HG03025 (cell line): ENCODE results near the gene ACYP1.
"Not testable (repeated sequence)": the region's sequence is repeated elsewhere in the genome, so short reads cannot be mapped to it uniquely, and the experiment has no call there.

Source experiments
- ATAC-seq: cut with Tn5 transposase; IDR thresholded peaks from one replicate; pipeline ENCODE4 v1.9.1; 2021; ENCODE audit warnings: mild to moderate bottlenecking, moderate library complexity; ENCODE audit not compliant: unreplicated experiment, low FRiP score

Gene ACYP1

GRCh38 chr14:75069121-75069810 is 5.4 kb upstream of the ACYP1 start, which contains the start of gene ZC2HC1C:
TSS of gene ZC2HC1C (plus strand) at chr14:75069641. CDS start at chr14:75070574, 933 bp downstream.
- ATAC-seq: peak; percentile 49

DNA sequence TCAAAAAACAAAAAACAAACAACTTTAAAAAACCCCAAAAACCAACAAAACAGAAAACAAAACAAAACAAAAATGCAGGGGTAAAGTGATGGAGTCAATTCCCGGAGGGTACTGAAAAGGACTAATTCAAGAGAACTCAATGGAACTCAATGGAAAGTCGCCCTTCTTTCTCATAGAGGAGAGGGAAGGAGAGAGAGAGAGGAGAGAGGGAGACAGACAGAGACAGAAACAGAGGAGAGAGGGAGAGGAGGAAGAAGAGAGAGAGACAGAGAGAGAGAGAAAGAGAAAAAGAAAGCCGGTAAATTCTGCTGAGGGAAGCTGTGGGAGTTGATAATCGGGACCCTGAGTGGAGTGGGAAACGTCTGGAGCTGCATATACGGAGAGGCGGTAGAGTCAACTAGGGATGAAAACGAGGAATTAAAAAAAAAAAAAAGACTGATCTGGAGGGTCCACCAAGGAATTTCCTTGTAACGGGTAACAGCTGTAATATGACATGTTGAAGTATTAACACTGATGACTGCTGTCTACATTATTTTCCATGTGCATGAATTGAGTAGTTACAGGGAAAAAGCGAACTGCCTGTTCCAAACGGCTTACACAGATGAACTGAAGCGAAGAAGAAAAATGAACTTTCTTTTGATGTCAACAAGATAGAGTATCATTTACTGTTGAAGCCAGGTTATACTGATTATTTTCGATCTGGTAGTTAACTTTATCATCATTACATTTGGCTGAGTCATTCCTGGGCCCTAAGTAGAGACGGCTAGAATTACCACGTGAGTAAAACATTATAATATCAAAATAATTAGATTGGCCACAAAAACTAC is 4.7 kb upstream of the ACYP1 start:
- ATAC-seq: no peak

DNA sequence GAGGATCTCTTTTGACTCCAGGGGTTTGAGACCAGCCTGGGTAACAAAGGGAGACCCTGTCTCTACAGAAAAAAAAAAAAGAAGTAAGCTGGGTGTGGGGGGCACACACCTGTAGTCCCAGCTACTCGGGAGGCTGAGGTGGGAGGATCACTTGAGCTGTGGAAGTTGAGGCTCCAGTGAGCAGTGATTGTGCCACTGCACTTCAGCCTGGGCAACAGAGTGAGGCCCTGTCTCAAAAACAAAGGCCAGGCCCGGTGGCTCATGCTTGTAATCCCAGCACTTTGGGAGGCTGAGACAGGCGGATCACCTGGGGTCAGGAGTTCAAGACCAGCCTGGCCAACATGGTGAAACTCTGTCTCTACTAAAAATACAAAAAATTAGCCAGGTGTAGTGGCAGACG is 3.9 kb upstream of the ACYP1 start:
- not testable (repeated sequence) for ATAC-seq

DNA sequence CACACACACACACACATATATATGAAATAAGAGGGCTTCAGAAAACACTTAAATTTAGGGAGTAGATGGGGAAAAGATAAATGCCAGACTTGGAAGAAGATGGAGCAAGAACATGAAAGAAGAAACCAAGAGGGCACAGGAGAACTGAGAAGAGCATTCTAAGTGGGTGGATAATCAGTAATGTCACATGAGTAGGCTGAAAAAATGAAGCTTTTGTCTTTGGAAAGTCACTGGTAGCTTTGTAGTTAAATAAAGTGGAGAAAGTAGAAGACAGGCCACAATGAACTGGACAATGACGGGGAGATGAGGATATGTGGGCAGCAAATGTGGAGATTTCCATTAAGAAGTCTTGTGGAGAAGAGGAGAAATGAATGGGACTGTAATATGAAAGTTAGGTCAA is 3.4 kb upstream of the ACYP1 start:
- no peak for ATAC-seq

- no peak for ATAC-seq
Observed at GRCh38 chr14:75066691-75067090, 2.9 kb upstream of the ACYP1 start.

- peak; percentile 20 for ATAC-seq
Observed at GRCh38 chr14:75064205-75064567, 362 bp upstream of the ACYP1 start.

DNA sequence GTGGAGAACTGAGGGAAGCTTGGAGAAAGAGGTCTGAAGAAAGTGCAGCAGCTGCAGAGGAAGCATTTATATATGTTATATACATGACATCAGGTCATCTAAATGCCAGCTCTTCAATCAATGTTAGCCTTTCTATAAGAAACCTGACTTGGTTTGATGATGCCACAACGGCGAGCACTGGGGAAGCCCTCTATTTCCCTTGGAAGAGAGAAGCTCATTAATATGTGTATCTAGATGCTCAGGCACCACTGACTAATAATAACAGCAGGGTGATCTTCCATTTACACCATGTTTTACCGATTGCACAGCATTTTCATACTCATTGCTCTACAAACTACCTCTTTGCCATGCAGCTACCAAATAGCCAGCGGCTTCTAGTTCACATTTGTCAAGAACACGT is 811 bp downstream of the ACYP1 start:
- ATAC-seq: no peak

DNA sequence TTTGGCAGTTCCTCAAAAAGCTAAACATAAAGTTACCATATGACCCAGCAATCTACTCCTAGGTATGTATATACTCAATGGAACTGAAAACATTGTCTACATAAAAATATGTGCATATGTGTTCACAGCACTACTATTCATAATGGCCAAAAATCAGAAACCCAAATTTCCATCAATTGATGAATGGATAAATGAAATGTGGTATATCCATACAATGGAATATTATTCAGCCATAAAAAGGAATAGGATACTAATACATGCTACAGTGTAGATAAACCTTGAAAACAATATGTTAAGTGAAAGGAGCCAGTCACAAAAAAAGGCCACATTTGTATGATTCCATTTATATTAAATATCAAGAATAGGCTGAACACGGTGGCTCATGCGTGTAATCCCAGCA is 3.4 kb downstream of the ACYP1 start:
- no peak for ATAC-seq

DNA sequence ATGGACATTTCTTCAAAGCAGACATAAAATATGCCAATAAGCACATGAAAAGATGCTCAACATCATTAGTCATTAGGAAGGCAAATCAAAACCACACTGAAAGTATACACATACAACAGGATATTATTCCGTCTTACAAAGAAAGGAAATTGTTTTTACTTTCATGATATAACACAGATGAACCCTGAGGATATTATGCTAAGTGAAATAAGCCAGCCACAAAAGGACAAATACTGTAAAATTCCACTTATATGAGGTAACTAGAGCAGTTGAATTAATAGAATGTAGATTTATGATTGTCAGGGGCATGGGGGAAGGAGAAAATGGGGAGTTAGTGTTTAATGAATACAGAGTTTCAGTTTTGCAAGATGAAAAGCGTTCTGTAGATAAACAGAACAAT is 4.2 kb downstream of the ACYP1 start:
- no peak for ATAC-seq

DNA sequence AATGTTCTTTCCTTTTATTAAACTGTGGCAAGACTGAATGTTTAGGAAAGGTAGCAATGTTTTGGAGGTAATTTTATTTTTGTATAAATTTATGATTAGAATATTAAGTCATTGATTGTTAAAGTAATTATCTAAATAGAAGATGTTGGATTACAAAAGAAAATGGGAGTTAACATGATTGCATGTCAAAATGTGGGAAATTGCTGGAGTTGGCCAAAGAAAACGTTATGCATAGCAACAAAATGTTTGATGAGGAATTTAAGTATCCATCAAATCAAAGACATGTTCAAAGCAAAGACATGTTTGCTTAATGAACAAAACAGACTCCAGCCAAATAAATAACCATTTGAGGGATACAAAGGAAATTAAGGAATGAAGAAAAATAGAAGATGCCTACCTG is 9.4 kb downstream of the ACYP1 start:
- ATAC-seq: no peak

GRCh38 chr14:75053396-75054291 is 10.2 kb downstream of the ACYP1 start:
- ATAC-seq: no peak

DNA sequence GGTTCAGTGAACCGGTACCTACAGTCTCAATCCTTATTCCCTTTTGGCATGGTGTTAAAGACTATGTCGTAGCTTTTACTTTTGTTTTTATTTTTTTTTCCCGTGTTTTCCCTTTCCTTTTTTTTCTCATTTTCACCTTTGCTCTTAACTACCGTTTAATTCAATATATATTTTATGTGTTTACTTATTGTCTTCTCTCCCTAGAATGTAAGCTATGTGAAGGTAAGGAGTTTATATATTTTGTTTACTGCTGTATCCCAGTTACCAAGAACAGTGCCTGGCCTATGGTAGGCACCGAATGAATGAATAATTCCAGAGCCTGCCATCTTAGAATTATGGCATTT is 12.3 kb downstream of the ACYP1 start:
- ATAC-seq: no peak

GRCh38 chr14:75050852-75051555 is 12.8 kb downstream of the ACYP1 start, which contains the start of gene MLH3:
TSS of gene MLH3 (minus strand) at chr14:75051467. CDS start at chr14:75049655, 1,812 bp downstream.
- ATAC-seq: peak; percentile 69

- ATAC-seq: no peak
Observed at GRCh38 chr14:75049731-75050201, 14.1 kb downstream of the ACYP1 start.

DNA sequence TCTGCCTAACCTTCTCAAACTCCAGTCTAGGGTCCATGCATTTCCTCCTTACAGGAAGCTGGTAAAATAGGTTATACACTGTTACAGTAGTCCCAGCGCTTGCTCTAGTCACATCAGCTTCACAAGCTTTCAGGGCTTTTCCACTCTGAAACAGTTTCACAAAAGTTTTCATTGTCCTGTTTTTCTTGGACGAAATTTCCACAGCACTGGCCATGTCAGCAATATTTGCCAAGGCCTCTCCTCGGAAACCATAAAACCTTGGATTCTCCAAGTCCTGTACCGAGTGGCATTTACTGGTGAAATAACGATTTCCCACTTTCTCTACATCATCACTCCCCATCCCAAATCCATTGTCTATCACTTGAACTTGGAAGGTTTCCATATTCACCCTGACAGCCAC is 14.7 kb downstream of the ACYP1 start:
- ATAC-seq: no peak

GRCh38 chr14:75048101-75048500 is 15.7 kb downstream of the ACYP1 start:
- ATAC-seq: no peak

GRCh38 chr14:75047506-75047905 is 16.3 kb downstream of the ACYP1 start:
- ATAC-seq: no peak

DNA sequence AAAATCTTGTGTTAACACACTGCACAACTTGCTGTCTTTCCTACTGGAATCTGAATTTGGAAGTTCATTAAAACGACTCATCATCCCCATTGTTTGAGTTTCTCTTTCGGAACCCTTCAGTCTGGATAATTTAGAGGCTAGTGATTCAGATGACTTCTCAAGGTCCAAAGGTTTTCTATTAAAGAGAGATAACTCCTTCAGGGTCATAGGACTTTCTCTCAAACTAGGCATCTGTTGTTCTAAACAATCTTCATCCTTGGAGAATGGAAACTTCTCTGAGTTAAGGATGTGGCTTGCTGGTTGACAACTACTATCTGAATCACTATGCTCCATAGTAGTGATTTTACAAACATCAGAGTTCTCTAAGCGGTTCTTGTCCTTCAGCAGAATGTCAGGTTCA is 16.9 kb downstream of the ACYP1 start:
- ATAC-seq: no peak

DNA sequence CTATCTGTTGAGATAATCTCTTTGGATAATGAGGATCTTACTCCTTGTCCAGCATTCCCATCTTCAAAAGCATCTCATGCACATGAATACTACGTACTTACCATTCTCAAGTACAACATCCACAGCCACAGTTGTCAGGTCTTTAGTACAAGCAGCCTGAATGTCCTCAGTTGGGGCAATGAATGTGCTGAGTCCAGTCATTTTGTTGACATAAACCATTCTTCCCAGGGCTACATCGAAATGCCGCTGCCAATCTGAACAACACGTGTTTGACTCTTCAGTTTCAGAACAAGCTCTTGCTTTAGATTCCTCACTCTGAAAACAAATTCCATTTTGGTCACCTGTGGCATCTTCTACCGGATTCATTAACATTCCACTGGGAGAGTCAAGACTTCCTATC is 17.5 kb downstream of the ACYP1 start:
- ATAC-seq: no peak

- no peak for ATAC-seq
Observed at GRCh38 chr14:75044752-75045151, 19.1 kb downstream of the ACYP1 start.
